H1 (cell line): ENCODE data around the gene CTDP1. TPM values are rescaled to one million over a fixed set of nuclear protein-coding genes. Genes with fewer than 3 reads are reported as not detected.

Experiments
- CTCF ChIA-PET: fragments of 300-600 bp; sonication (Branson Sonifier 250); formaldehyde crosslinking; loops from one replicate; lab custom pipeline; 2021; ENCODE audit not compliant: partially characterized antibody; lab: Charles Lee
- POLR2A ChIA-PET: fragments of 300-600 bp; sonication (Branson Sonifier 250); formaldehyde crosslinking; loops from one replicate; lab custom pipeline; 2021; ENCODE audit warnings: inconsistent platforms; ENCODE audit not compliant: partially characterized antibody; lab: Charles Lee
- DNase-seq, 2 experiments: peaks; one replicate each; pipeline versions ENCODE4 v3.0.0 to v3.0.0-alpha.2; 2010 to 2022; ENCODE audit warnings: low spot score in 2 of 2, low read depth in 1 of 2, mixed read lengths in 1 of 2
- FAIRE-seq: peaks from 2 replicates; lab custom pipeline; 2011; peaks lifted over from hg19 to GRCh38; lab: Jason Lieb, UNC
- H2AFZ ChIP-seq: 2 replicates; pipeline ENCODE4 v1.8.1; 2012; ENCODE audit warnings: low read length, inconsistent platforms
- H2AK5ac ChIP-seq: 2 replicates; pipeline ENCODE4 v1.6.1; 2013; ENCODE audit warnings: low read depth, low read length
- H2BK120ac ChIP-seq: replicated peaks from 2 replicates; pipeline ENCODE3; 2013; ENCODE audit warnings: low read depth, low read length, inconsistent platforms
- H2BK12ac ChIP-seq: 2 replicates; pipeline ENCODE4 v1.6.1; 2013; ENCODE audit warnings: low read depth, low read length
- H2BK15ac ChIP-seq: 2 replicates; pipeline ENCODE4 v1.6.1; 2013; ENCODE audit warnings: low read length
- H2BK20ac ChIP-seq: 2 replicates; pipeline ENCODE4 v1.6.1; 2013; ENCODE audit warnings: low read length
- H2BK5ac ChIP-seq: 2 replicates; pipeline ENCODE4 v1.6.1; 2013; ENCODE audit warnings: low read depth, low read length
- H3K14ac ChIP-seq: 2 replicates; pipeline ENCODE4 v1.6.1; 2013; ENCODE audit warnings: inconsistent platforms; ENCODE audit not compliant: insufficient read length
- H3K18ac ChIP-seq: 2 replicates; pipeline ENCODE4 v1.6.1; 2013; ENCODE audit warnings: low read length; ENCODE audit errors: extremely low read depth
- H3K23ac ChIP-seq: 2 replicates; pipeline ENCODE4 v1.6.1; 2013; ENCODE audit warnings: inconsistent platforms; ENCODE audit not compliant: insufficient read length
- H3K23me2 ChIP-seq: 2 replicates; pipeline ENCODE4 v1.6.1; 2013; ENCODE audit warnings: low read depth, low read length
- H3K27ac ChIP-seq: 2 replicates; pipeline ENCODE4 v1.6.1; 2011; ENCODE audit warnings: low read depth, low read length, inconsistent platforms
- H3K27me3 ChIP-seq, 4 experiments: replicated peaks in 1 of 4; 1 replicate in 1 of 4; 2 replicates in 3 of 4; pipeline versions ENCODE4 v1.6.1 to v1.8.1; 2011 to 2013; ENCODE audit warnings: low read length in 3 of 4, mild to moderate bottlenecking in 3 of 4, inconsistent platforms in 2 of 4, mixed read lengths in 2 of 4, moderate library complexity in 1 of 4; ENCODE audit not compliant: control insufficient read depth in 3 of 4, insufficient read depth in 3 of 4; ENCODE audit errors: extremely low read depth in 1 of 4
- H3K36me3 ChIP-seq, 4 experiments: 2 replicates each; pipeline versions ENCODE4 v1.6.1 to v1.8.1; 2011 to 2013; ENCODE audit warnings: mild to moderate bottlenecking in 4 of 4, low read length in 3 of 4, moderate library complexity in 2 of 4, control low read depth in 1 of 4, inconsistent platforms in 1 of 4; ENCODE audit not compliant: insufficient read depth in 4 of 4, control insufficient read depth in 2 of 4
- H3K4ac ChIP-seq: replicated peaks from 2 replicates; pipeline ENCODE3; 2013; ENCODE audit warnings: low read length, low read depth, mixed read lengths, inconsistent platforms; ENCODE audit not compliant: insufficient read length
- H3K4me1 ChIP-seq, 4 experiments: replicated peaks in 1 of 4; 1 replicate in 1 of 4; 2 replicates in 3 of 4; pipeline versions ENCODE4 v1.6.1 to v1.8.1; 2011 to 2013; ENCODE audit warnings: low read length in 3 of 4, inconsistent platforms in 2 of 4, mixed read lengths in 1 of 4; ENCODE audit not compliant: insufficient read depth in 4 of 4, control insufficient read depth in 3 of 4
- H3K4me2 ChIP-seq, 2 experiments: 2 replicates each; pipeline versions ENCODE4 v1.6.1 to v1.8.1; 2011 to 2013; ENCODE audit warnings: low read depth in 2 of 2, low read length in 2 of 2, control low read depth in 1 of 2, inconsistent platforms in 1 of 2, mild to moderate bottlenecking in 1 of 2; ENCODE audit not compliant: insufficient read depth in 1 of 2
- H3K4me3 ChIP-seq, 4 experiments: fragments of 200-600, 300-600 bp in 1 of 4; sonication (generic), shearing (Covaris generic), sonication (Bioruptor Twin) in 1 of 4; 2 replicates each; pipeline versions ENCODE4 v1.5.1 to v1.8.1; 2011 to 2016; ENCODE audit warnings: low read length in 4 of 4, low read depth in 3 of 4, control low read depth in 2 of 4, inconsistent platforms in 2 of 4, mild to moderate bottlenecking in 2 of 4, mixed read lengths in 1 of 4, moderate library complexity in 1 of 4; ENCODE audit not compliant: insufficient read depth in 2 of 4; ENCODE audit errors: extremely low read depth in 1 of 4
- H3K56ac ChIP-seq: replicated peaks from 2 replicates; pipeline ENCODE3; 2013; ENCODE audit warnings: low read depth, mild to moderate bottlenecking, mixed read lengths, low read length, inconsistent platforms; ENCODE audit not compliant: insufficient read length
- H3K79me1 ChIP-seq: 2 replicates; pipeline ENCODE4 v1.6.1; 2013; ENCODE audit warnings: low read depth, low read length, control low read depth
- H3K79me2 ChIP-seq, 2 experiments: 2 replicates each; pipeline versions ENCODE4 v1.6.1 to v1.8.1; 2012 to 2013; ENCODE audit warnings: low read length in 2 of 2, mild to moderate bottlenecking in 2 of 2, inconsistent platforms in 1 of 2; ENCODE audit not compliant: insufficient read depth in 2 of 2, control insufficient read depth in 1 of 2
- H3K9ac ChIP-seq, 4 experiments: replicated peaks in 1 of 4; 1 replicate in 1 of 4; 2 replicates in 3 of 4; pipeline versions ENCODE4 v1.6.1 to v1.8.1; 2011 to 2013; ENCODE audit warnings: low read depth in 3 of 4, low read length in 3 of 4, control low read depth in 2 of 4, mild to moderate bottlenecking in 2 of 4, moderate library complexity in 2 of 4, inconsistent platforms in 1 of 4; ENCODE audit errors: extremely low read depth in 1 of 4
- H3K9me3 ChIP-seq, 2 experiments: 2 replicates each; pipeline versions ENCODE4 v1.6.1 to v1.8.1; 2012 to 2013; ENCODE audit warnings: mild to moderate bottlenecking in 2 of 2, moderate library complexity in 2 of 2, control low read depth in 1 of 2, inconsistent platforms in 1 of 2, low read depth in 1 of 2, low read length in 1 of 2, mixed read lengths in 1 of 2; ENCODE audit not compliant: insufficient read depth in 2 of 2
- H4K20me1 ChIP-seq, 2 experiments: replicated peaks in 1 of 2; 2 replicates each; pipeline versions ENCODE3 to v1.8.1; 2011 to 2013; ENCODE audit warnings: inconsistent platforms in 2 of 2, low read length in 2 of 2, mild to moderate bottlenecking in 1 of 2; ENCODE audit not compliant: insufficient read depth in 2 of 2, control insufficient read depth in 1 of 2
- H4K5ac ChIP-seq: 2 replicates; pipeline ENCODE4 v1.6.1; 2013; ENCODE audit warnings: low read length, low read depth, mixed read lengths, inconsistent platforms; ENCODE audit not compliant: insufficient read length
- H4K8ac ChIP-seq: 2 replicates; pipeline ENCODE4 v1.8.0; 2013; ENCODE audit warnings: mild to moderate bottlenecking, moderate library complexity, low read length, inconsistent platforms; ENCODE audit not compliant: insufficient read depth; ENCODE audit errors: extremely low read depth
- H4K91ac ChIP-seq: replicated peaks from 2 replicates; pipeline ENCODE3; 2013; ENCODE audit warnings: low read length, mixed read lengths, inconsistent platforms; ENCODE audit not compliant: insufficient read length
- BCL11A ChIP-seq, 2 experiments: IDR thresholded peaks; one replicate each; pipeline ENCODE4 v1.6.1; 2011; ENCODE audit warnings: low read depth in 2 of 2, low read length in 2 of 2, mild to moderate bottlenecking in 2 of 2
- CTBP2 ChIP-seq: IDR thresholded peaks from 2 replicates; pipeline ENCODE4 v1.7.0; 2011; ENCODE audit warnings: borderline replicate concordance, mild to moderate bottlenecking, moderate library complexity, mixed read lengths, low read length; ENCODE audit not compliant: insufficient read depth, insufficient read length
- EZH2 ChIP-seq: fragments of 200-600 bp; sonication (generic); IDR thresholded peaks from 2 replicates; pipeline ENCODE4 v1.7.1; 2012; ENCODE audit warnings: low read depth, mild to moderate bottlenecking, moderate library complexity, low read length, inconsistent platforms; ENCODE audit not compliant: severe bottlenecking
- FOSL1 ChIP-seq: IDR thresholded peaks from 2 replicates; pipeline ENCODE4 v1.6.1; 2011; ENCODE audit warnings: mild to moderate bottlenecking, low read depth, low read length, moderate library complexity; ENCODE audit not compliant: insufficient read depth
- GTF2F1 ChIP-seq: IDR thresholded peaks from 2 replicates; pipeline ENCODE4 v1.6.1; 2012; ENCODE audit warnings: low read depth, low read length, improper control_type of control experiment, borderline replicate concordance
- JUN ChIP-seq: IDR thresholded peaks from 2 replicates; pipeline ENCODE4 v1.6.1; 2011; ENCODE audit warnings: low read depth, mild to moderate bottlenecking, improper control_type of control experiment, low read length
- MAFK ChIP-seq: IDR thresholded peaks from 2 replicates; pipeline ENCODE4 v1.6.1; 2012; ENCODE audit warnings: low read depth, mild to moderate bottlenecking, improper control_type of control experiment, low read length
- RAD21 ChIP-seq, 2 experiments: IDR thresholded peaks in 1 of 2; conservative IDR thresholded peaks in 1 of 2; 2 replicates each; pipeline ENCODE4 v1.6.1; 2011; ENCODE audit warnings: low read depth in 2 of 2, low read length in 2 of 2, improper control_type of control experiment in 1 of 2, inconsistent platforms in 1 of 2, mild to moderate bottlenecking in 1 of 2, moderate library complexity in 1 of 2
- RXRA ChIP-seq: IDR thresholded peaks from 2 replicates; pipeline ENCODE4 v1.6.1; 2011; ENCODE audit warnings: low read depth, mild to moderate bottlenecking, low read length, moderate library complexity; ENCODE audit not compliant: insufficient read depth
- SP1 ChIP-seq: IDR thresholded peaks from 2 replicates; pipeline ENCODE4 v1.6.1; 2011; ENCODE audit warnings: low read depth, low read length
- SP4 ChIP-seq: IDR thresholded peaks from 2 replicates; pipeline ENCODE4 v1.6.1; 2012; ENCODE audit warnings: low read length, inconsistent platforms
- TCF12 ChIP-seq: IDR thresholded peaks from 2 replicates; pipeline ENCODE4 v1.6.1; 2011; ENCODE audit warnings: low read depth, mild to moderate bottlenecking, low read length
- YY1 ChIP-seq: IDR thresholded peaks from 2 replicates; pipeline ENCODE4 v1.6.1; 2011; ENCODE audit warnings: low read depth, mild to moderate bottlenecking, low read length
- WGBS, 2 experiments: shearing (Covaris generic) in 1 of 2; methylation state at CpG; one replicate each; pipeline versions ENCODE4 v1.1.6 to v1.1.7; 2013 to 2015; ENCODE audit warnings: low lambda C conversion rate in 2 of 2, mixed read lengths in 2 of 2, inconsistent platforms in 1 of 2, low coverage in 1 of 2, missing lambda C conversion rate in 1 of 2; ENCODE audit not compliant: insufficient replicate concordance in 2 of 2, insufficient coverage in 1 of 2, insufficient read length in 1 of 2; ENCODE audit errors: extremely low coverage in 1 of 2, missing lambda C conversion rate in 1 of 2; 5-methylcytosine and 5-hydroxymethylcytosine counted together
- polyA plus RNA-seq, 7 experiments: library from polyadenylated mRNA; depleted of rRNA in 3 of 7; stranded (reverse) in 5 of 7; unstranded in 2 of 7; fragments of >200 nt in 5 of 7; fragments of 200-250 nt in 2 of 7; gene quantifications; 1 replicate in 5 of 7; 2 replicates in 1 of 7; 4 replicates in 1 of 7; pipeline versions ENCODE4 v1.2.1 to v1.2.3, GENCODE V29; 2011 to 2013; ENCODE audit warnings: missing spikeins in 2 of 7, mixed read lengths in 2 of 7
- total RNA-seq: library from RNA; stranded (reverse); fragmentation: NEBNext Ultra II Directional; extraction: Animal tissue kit (Norgen Biotek cat#: 25700); gene quantifications from 2 replicates; pipeline ENCODE4 v1.2.1, GENCODE V29; 2021

CTDP1 gene
- total and polyA plus RNA-seq, 2 of the 8 experiments (the other 6 are each of a cell fraction or from before 2014, with no cell fraction given): 16.6 to 37.0 TPM

- Histone ChIP-seq H4K8ac (no peak overlapping the region), H3K27ac (no peak overlapping the region), H3K56ac (no peak overlapping the region), H4K91ac (no peak overlapping the region), H2AK5ac (no peak overlapping the region), H3K79me1 (no peaks in the 10 kb centered on the region; the same call in 1 of the 2 replicates), H2BK20ac (no peak overlapping the region), H3K14ac (no peak overlapping the region), H3K23me2 (no peaks in the 10 kb centered on the region), H3K23ac (no peak overlapping the region), H3K18ac (no peak overlapping the region), H2AFZ (no peak overlapping the region), H3K4me3 (no peak overlapping the region), H3K79me2 (no peaks in the 10 kb centered on the region), H3K4ac (no peak overlapping the region), H3K4me2 (no peak overlapping the region), H2BK120ac (no peak overlapping the region), H3K9me3 (no peaks in the 10 kb centered on the region), H3K36me3 (peaks cover 4 to 18% (median 10%) of the 10 kb centered on the region in 4 experiments; a peak in 6 of 8 replicates), H2BK15ac (no peak overlapping the region), H2BK5ac (no peak overlapping the region), H4K5ac (no peak overlapping the region), H3K9ac (no peak overlapping the region), H3K27me3 (no peaks in the 10 kb centered on the region), H3K4me1 (no peaks in the 10 kb centered on the region), H2BK12ac (no peak overlapping the region), H4K20me1 (peaks cover 2 to 6% of the 10 kb centered on the region in 2 experiments)
- no peak for DNase-seq
- WGBS, 2 experiments: 95% methylated on average over 35 of the region's 35 CpGs; no CpG with 5 or more reads in 1 of the 2 experiments
- no peak for FAIRE-seq
- ChIA-PET POLR2A (interaction anchor here (0.7 kb wide), 1 partner anchor 25 kb away, joined by 3 read pairs; no protein-coding TSS in a partner anchor), CTCF (interaction anchor here (1.1 to 1.3 kb wide), 4 partner anchors 19 to 72 kb away, joined by 3 to 5 read pairs (median 4); no protein-coding TSS in a partner anchor)
- TF ChIP-seq SP4 (no peak), CTBP2 (no peak), SP1 (no peak), TCF12 (no peak), MAFK (no peak), RAD21 (IDR thresholded peaks at IDR 0.05 in 1 of 2, conservative IDR thresholded peaks at IDR 0.05 in 1 of 2; ENCODE audit: low read depth in 2 of 2, low read length in 2 of 2) (no peak), RXRA (no peak), YY1 (no peak), BCL11A (IDR thresholded peaks at IDR 0.05; ENCODE audit: low read depth in 2 of 2, low read length in 2 of 2) (no peak), JUN (no peak), EZH2 (no peak), FOSL1 (no peak), GTF2F1 (no peak)
Measured at GRCh38 chr18:79754022-79754761, 74.6 kb downstream of the CTDP1 start.
